ENCODE data around the gene CEP192.
A peak's percentile ranks its signal among the peaks of the same experiment; 100 is the strongest.

Gene CEP192

DNA sequence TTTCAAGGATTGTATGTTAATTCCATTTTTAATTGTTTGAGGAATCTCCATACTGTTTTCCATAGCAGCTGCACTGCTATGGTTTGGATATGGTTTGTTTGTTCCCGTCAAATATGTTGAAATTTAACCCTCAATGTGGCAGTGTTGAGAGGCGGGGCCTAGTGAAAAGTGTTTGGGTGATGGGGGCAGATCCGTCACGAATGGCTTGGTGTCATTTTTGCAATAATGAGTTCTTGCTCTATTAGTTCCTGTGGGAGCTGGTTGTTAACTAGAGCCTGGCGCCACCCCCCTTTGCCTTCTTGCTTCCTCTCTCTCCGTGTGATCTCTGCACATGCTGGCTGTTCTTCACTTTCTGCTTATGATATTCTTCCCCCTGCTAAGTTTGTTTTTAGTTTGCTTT, 156.0 kb downstream of the CEP192 start:
- DNase-seq (ENCODE audit: low read depth): no peak

DNA sequence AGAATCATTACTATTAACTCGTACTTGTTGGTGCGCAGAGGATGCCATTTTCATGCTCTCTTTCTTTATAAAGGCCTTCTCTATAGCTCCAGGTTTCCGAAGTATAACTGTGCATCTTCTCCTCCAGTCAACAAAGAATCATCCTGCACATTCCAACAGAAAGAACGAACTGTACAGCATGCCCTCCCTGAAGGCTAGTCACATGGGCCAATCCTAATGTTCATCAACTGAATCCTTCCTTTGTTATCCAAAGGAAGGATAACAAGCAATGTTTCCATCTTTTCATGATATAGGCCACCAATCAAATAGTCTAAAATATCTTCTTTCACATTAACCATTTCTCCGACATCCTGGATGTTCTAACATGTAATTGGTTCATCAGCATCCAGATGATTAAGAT, 160.5 kb downstream of the CEP192 start:
- no peak for DNase-seq (ENCODE audit: low read depth)

DNA sequence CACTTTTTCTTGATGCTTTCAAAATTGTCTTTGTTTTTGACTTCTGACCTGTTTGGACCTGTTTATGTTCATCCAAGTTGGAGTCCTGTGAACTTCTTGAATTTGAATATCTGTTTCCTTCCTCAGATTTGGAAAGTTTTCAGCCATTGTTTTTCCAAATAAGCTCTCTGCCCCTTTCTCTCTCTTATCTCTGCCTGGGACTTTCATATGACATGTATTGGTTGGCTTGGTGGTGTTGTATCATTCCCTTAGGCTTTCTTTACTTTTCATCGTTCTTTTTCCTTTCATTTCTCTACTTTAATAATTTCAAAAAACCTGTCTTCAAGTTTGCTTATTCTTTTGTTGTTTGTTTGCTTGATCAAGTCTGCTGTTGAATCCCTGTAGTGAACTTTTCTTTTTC, 167.3 kb downstream of the CEP192 start:
- no peak for DNase-seq (ENCODE audit: low read depth)

DNA sequence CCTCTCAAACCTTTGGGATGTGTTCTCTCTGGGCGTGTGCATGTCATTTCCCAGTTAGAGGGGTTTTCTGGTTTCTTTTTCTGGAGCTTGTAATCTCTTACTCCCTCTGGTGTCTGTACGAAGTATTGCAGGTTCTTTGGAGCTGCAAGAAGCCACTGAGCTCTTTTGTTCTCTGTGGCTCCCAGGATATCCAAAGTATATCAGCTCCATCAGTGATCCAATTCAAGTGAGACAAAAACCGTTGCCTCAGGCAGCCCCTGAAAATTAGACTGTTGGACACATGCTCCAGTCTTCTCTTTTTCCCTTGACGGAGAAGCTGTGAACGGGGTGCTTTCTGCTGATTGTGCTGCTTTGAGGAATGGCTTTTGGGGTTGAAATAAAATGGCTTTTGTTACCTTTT, 168.4 kb downstream of the CEP192 start:
- DNase-seq (ENCODE audit: low read depth): peak; percentile 47

DNA sequence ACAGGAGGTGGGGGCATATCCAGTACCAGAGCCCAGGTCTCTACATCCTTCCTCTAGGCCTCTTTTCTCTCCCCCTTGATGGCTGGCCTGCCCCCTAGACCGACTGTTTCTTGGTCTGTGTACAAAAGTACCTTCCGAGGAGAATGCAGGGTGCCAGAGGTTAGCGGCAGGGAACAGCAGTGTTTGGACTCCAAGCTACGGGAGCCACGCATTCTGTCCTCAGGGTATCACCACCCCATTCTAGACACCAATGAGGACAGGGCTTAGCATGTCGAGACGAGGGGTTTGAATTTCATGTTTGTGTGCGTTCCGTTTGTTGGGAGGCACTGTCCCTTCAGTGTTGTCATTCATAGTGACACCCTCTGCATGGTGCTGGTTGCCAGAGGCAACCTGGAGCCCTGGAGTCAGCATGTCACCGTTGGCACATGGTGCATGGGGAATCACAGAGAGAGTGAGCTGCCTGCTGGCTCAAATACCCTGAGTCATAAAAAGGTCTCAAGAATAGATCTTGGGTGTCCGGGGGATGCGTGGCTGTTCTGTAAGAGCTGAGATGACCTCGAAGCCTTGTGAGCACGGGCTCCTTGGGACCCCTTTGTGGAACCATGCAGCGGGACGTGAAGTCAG, 170.2 kb downstream of the CEP192 start:
- DNase-seq (ENCODE audit: low read depth): no peak

DNA sequence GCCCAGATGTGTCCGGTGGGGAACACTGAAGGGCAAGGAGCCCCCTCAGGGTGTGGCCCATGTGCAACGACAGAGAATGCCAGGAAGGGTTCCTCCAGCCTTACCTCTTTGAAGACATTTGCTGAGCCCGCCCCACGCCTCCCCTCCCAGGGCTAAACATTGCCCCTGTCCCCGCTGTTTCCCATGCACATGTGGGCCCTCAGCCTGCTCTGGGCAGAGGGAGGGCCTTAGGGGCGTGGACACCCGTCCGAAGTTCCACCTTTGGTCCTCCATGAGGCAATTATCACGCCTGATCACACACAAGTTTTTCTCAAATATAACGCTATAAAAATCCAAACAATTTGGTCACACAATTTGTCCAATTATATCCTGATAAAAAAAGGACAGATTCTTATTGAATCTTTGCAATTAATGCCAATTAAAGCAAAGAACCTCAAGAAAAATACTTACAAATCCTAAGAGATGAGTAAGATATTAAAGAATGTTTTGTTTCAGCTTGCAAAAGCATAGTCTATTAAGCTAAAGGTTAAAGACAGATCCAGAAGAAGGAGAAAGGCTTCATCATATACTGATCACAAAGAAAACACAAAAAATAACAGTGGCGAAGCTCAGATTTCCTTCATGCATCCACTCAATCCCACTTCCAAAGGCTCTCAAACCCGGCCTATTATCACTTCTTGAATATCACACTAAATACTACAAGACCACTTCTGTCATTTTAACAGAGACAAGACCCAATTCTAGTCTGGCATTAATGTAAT, 172.2 kb downstream of the CEP192 start:
- no peak for DNase-seq (ENCODE audit: low read depth)

DNA sequence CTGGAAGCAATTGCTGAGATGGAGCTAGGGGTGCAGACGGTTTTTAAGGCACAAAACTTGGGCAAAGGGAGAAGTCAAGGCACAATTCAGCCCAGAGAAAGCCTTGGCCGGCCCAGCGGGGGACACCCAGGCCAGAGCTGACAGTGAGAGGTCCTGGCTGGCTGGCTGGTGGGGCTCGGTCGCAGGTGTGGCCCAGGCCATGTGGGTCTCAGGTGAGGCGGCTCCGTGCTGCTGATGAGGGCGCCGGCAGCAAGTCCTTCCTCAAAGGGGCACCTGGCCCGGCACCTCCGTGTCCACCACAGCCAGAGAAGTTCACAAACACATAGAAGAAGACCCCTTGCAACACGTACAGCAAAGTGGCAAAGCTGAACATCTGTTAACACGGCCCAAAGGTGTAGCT, 173.2 kb downstream of the CEP192 start:
- DNase-seq (ENCODE audit: low read depth): no peak

DNA sequence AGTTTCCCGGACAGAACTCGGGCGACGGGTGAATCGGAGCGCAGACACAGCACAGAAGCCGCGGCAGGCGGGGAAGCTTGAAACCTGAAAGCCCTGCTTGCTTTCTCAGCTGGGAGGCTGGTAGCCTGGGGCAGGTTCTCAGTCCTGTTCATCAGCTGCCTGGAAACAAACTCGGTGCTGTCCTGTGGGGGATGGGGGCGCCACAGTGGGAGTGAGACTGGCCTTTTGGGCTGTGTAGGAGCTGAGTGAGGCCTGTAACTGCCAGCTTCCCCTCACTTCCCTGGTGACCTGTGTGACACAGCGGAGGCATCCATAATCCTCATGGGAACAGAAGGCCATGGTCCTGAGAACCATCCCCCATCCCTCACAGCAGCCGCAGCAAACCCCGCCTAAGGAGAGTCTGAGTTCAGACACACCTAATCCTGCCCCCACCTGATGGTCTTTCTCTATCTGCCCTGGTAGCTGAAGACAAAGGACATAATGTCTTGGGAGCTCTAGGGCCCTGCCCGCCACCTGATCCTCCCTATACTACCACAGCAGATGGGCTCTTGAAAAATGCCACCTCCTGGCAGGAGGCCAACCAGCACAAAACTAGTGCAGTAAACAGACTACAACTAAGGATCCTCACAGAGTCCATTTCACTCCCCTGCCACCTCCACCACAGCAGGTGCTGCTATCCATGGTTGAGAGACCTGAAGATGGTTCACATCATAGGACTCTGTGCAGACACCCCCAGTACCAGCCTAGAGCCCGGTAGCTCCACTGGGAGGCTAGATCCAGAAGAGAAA, 174.7 kb downstream of the CEP192 start:
- no peak for DNase-seq (ENCODE audit: low read depth)

DNA sequence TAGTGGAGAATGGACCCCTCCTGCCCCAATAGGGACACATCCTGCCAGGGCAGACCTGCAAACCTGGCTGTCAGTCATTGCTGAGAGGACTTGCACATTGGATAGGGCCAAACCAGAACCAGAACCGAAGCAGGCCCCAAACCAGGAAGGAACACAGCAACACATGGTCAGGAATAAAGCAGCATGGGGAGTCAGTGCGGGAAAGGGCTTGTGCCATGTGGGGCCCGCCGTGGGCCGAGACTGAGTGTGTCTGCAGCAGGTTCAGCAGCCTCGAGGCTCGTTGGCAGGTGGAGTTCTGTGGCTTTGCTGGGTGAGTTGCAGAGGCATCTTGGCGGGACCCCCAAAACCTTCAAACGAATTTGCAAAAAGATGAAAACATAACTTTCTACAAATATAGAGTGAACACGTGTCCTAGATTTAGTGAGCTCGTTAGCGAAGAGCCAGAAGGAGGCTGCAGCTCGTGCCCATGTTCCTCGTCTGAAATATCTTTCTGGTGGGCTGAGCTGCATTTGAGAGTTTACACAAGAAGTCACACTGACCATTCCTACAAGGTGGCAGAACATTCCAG, 182.5 kb downstream of the CEP192 start:
- no peak for DNase-seq (ENCODE audit: low read depth)

All from HS-27A (cell line).